ENCODE results near the gene TRIP10. TPM values are rescaled to one million over a fixed set of nuclear protein-coding genes. Genes with fewer than 3 reads are reported as not detected.

The TRIP10 gene
- total and polyA plus RNA-seq, 2 of the 8 experiments (the other 6 are each of a cell fraction or from before 2014, with no cell fraction given), result 27.8 to 69.5 TPM

Small RNA genes lying within 50 kb of the gene (microRNA-seq; reads per million reads assigned to microRNA genes)
- 0 reads per million in 2 experiments for gene MIR6791 (ENCODE audit: borderline microRNAs expressed in 2 of 2, borderline number of aligned reads in 2 of 2, borderline replicate concordance in 1 of 2)

Other genes with a start within 250 kb of the TRIP10 start
- 21.2 and 30.4 TPM in 2 replicates for gene TUBB4A, start 237.4 kb upstream of the TRIP10 start, total RNA-seq (2021; fragmentation: NEBNext Ultra II Directional; extraction: Animal tissue kit (Norgen Biotek cat#: 25700))
- gene TUBB4A, start 237.4 kb upstream of the TRIP10 start, polyA plus RNA-seq (2011; rRNA removed), result 16.8 and 29.9 TPM in 2 replicates
- gene TNFSF9, start 208.7 kb upstream of the TRIP10 start, total RNA-seq (2021; fragmentation: NEBNext Ultra II Directional; extraction: Animal tissue kit (Norgen Biotek cat#: 25700)), result 1.7 and 1.8 TPM in 2 replicates
- gene TNFSF9, start 208.7 kb upstream of the TRIP10 start, polyA plus RNA-seq (2011; rRNA removed), result 4.4 TPM in 2 replicates
- 0.84 and 1.3 TPM in 2 replicates for gene CD70, start 148.5 kb upstream of the TRIP10 start, total RNA-seq (2021; fragmentation: NEBNext Ultra II Directional; extraction: Animal tissue kit (Norgen Biotek cat#: 25700))
- 12.0 and 13.0 TPM in 2 replicates for gene CD70, start 148.5 kb upstream of the TRIP10 start, polyA plus RNA-seq (2011; rRNA removed)
- gene TNFSF14, start 69.5 kb upstream of the TRIP10 start, total RNA-seq (2021; fragmentation: NEBNext Ultra II Directional; extraction: Animal tissue kit (Norgen Biotek cat#: 25700)), result not detected in 2 replicates
- 0.03 TPM in 1 of 2 replicates, not detected in the other for gene TNFSF14, start 69.5 kb upstream of the TRIP10 start, polyA plus RNA-seq (2011; rRNA removed)
- gene C3, start 19.0 kb upstream of the TRIP10 start, total RNA-seq (2021; fragmentation: NEBNext Ultra II Directional; extraction: Animal tissue kit (Norgen Biotek cat#: 25700)), result 4.2 and 6.4 TPM in 2 replicates
- 12.8 and 16.6 TPM in 2 replicates for gene C3, start 19.0 kb upstream of the TRIP10 start, polyA plus RNA-seq (2011; rRNA removed)
- 34.9 and 35.3 TPM in 2 replicates for gene GPR108, start 2.1 kb upstream of the TRIP10 start, total RNA-seq (2021; fragmentation: NEBNext Ultra II Directional; extraction: Animal tissue kit (Norgen Biotek cat#: 25700))
- gene GPR108, start 2.1 kb upstream of the TRIP10 start, polyA plus RNA-seq (2011; rRNA removed), result 46.0 and 63.9 TPM in 2 replicates
- gene SH2D3A, start 27.8 kb downstream of the TRIP10 start, total RNA-seq (2021; fragmentation: NEBNext Ultra II Directional; extraction: Animal tissue kit (Norgen Biotek cat#: 25700)), result 20.0 and 22.1 TPM in 2 replicates
- gene SH2D3A, start 27.8 kb downstream of the TRIP10 start, polyA plus RNA-seq (2011; rRNA removed), result 14.5 and 22.8 TPM in 2 replicates
- 0.21 and 0.22 TPM in 2 replicates for gene VAV1, start 33.0 kb downstream of the TRIP10 start, total RNA-seq (2021; fragmentation: NEBNext Ultra II Directional; extraction: Animal tissue kit (Norgen Biotek cat#: 25700))
- 0.21 and 0.46 TPM in 2 replicates for gene VAV1, start 33.0 kb downstream of the TRIP10 start, polyA plus RNA-seq (2011; rRNA removed)
- gene ADGRE1, start 147.9 kb downstream of the TRIP10 start, total RNA-seq (2021; fragmentation: NEBNext Ultra II Directional; extraction: Animal tissue kit (Norgen Biotek cat#: 25700)), result not detected in 2 replicates
- not detected in 2 replicates for gene ADGRE1, start 147.9 kb downstream of the TRIP10 start, polyA plus RNA-seq (2011; rRNA removed)